Activated CD8-positive, alpha-beta memory T cell treated with anti-CD3 and anti-CD28 coated beads, Interleukin-2, amount 10 ng/mL, durations not matched to agents 7 days and 5 days (primary cell): ENCODE measurements around the gene DGAT2. TPM values are rescaled to one million over a fixed set of nuclear protein-coding genes. Genes with fewer than 3 reads are reported as not detected.
"Not testable (repeated sequence)": the region's sequence is repeated elsewhere in the genome, so short reads cannot be mapped to it uniquely, and the experiment has no call there.

Experiments used
- ATAC-seq: fragments of 150-1000 bp; cut with Tn5 transposase; one replicate; pipeline ENCODE4 v1.10.0; 2021; ENCODE audit warnings: moderate library complexity
- CTCF ChIA-PET: fragments of 350-600 bp; sonication (Branson Sonifier 250); formaldehyde crosslinking; loops from one replicate; lab custom pipeline; 2021; ENCODE audit warnings: antibody characterized with exemption; lab: Charles Lee
- DNase-seq: peaks from one replicate; pipeline ENCODE4 v3.0.0-alpha.2; 2020
- H3K27ac Mint-ChIP-seq: one replicate; pipeline ENCODE4 v1.8.0; 2021; ENCODE audit warnings: mild to moderate bottlenecking, mixed read lengths
- H3K27me3 Mint-ChIP-seq: one replicate; pipeline ENCODE4 v1.8.0; 2021; ENCODE audit warnings: mixed read lengths
- H3K36me3 Mint-ChIP-seq: one replicate; pipeline ENCODE4 v1.8.0; 2021; ENCODE audit warnings: mild to moderate bottlenecking, mixed read lengths
- H3K4me1 Mint-ChIP-seq: one replicate; pipeline ENCODE4 v1.8.0; 2021; ENCODE audit warnings: mixed read lengths
- H3K4me3 Mint-ChIP-seq: one replicate; pipeline ENCODE4 v1.8.0; 2021; ENCODE audit warnings: mild to moderate bottlenecking, moderate library complexity, mixed read lengths
- H3K9me3 Mint-ChIP-seq: one replicate; pipeline ENCODE4 v1.8.0; 2022; ENCODE audit warnings: low read depth, mixed read lengths
- total RNA-seq, 2 experiments: library from RNA; stranded (reverse); gene quantifications; one replicate each; pipeline ENCODE4 v1.2.3, GENCODE V29; 2021

Gene DGAT2
- total RNA-seq, 2 experiments from 2014 or later = 1.5 to 1.8 TPM

DNA sequence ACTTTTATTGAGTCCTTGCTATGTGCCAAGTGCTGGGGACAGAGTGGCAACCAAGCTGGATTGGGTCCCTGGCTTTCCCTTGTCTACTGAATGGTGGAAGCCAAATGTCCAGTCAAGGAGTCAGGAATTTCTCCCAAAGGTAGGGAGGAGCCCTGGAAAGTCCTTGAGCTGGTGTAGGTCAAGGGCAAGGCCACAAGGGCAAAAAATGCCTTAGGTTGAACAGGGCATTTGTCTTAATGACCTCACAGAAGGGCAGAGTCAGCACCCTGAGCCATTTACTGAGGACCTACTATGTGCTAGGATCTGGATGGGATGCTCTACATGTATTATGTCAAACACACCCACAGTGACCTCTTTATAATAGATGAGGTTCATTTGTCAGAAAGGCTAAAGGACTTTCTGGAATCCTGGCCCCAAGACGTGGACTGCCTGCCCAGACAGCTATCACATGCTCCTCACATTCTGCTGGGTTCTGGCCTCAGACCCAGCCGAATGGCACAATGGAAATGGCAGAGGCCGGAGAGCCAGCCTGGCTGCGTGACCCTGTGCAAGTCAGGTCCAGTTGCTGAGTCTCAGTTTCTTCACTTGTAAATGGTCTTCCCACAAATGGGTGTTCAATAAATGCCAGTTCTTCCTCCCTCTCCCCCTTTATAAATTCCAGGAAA lies 33.3 kb upstream of the DGAT2 start:
- CTCF ChIA-PET = interaction anchor here (0.9 kb wide), 1 partner anchor 29 kb away, joined by 3 read pairs; no protein-coding TSS in a partner anchor
- DNase-seq (no peak), ATAC-seq (no peak)
- H3K27ac Mint-ChIP-seq = no peak overlapping the region
- H3K36me3 Mint-ChIP-seq = no peaks in the 10 kb centered on the region
- H3K4me1 Mint-ChIP-seq = no peaks in the 10 kb centered on the region
- H3K27me3 Mint-ChIP-seq = peaks cover 18% of the 10 kb centered on the region
- H3K4me3 Mint-ChIP-seq = no peak overlapping the region
- H3K9me3 Mint-ChIP-seq = no peaks in the 10 kb centered on the region

DNA sequence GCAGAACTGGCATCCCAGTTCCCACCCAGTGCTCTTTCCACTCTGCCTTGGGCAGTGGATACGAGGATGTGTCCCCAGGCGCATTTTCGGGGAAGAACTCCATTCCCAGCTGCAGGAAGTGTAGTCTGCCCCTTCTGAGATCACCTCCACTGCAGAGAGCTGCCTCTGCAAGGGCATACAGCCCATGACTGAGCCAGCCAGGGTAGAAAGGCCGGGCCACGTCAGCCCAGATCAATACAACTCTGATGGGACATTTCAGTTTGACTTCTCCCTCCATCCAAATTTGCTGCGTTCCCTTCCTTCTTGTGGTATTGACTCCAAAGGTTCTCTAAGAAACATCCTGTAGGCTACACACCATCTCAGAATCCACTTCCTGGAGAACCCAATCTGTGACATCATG lies 31.3 kb upstream of the DGAT2 start:
- H3K36me3 Mint-ChIP-seq = no peaks in the 10 kb centered on the region
- H3K4me1 Mint-ChIP-seq = no peaks in the 10 kb centered on the region
- DNase-seq (no peak), ATAC-seq (no peak)
- no peaks in the 10 kb centered on the region for H3K9me3 Mint-ChIP-seq
- H3K27me3 Mint-ChIP-seq = peaks cover 22% of the 10 kb centered on the region
- H3K4me3 Mint-ChIP-seq = no peak overlapping the region
- H3K27ac Mint-ChIP-seq = no peak overlapping the region
- CTCF ChIA-PET = no interaction called here

DNA sequence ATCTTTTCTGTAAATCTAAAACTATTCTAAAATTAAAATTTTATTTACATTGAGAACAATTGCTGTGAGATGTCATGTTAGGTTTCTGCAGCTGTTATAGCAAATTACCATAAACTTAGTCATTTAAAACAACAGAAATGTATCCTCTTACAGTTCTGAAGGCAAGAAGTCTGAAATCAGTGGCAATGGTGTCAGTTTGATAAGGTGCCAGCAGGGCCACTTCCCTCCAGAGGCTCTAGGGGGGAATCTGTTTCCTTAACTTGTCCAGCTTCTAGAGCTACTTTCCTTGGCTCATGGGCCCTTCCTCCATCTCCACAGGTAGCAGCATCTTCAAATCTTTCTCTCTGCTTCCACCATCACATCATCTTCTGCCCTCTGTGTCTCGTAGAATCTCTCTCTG lies 27.9 kb upstream of the DGAT2 start:
- H3K27ac Mint-ChIP-seq = no peak overlapping the region
- no peaks in the 10 kb centered on the region for H3K9me3 Mint-ChIP-seq
- no peaks in the 10 kb centered on the region for H3K4me1 Mint-ChIP-seq
- H3K4me3 Mint-ChIP-seq = no peak overlapping the region
- ATAC-seq (no peak), DNase-seq (no peak)
- no peaks in the 10 kb centered on the region for H3K36me3 Mint-ChIP-seq
- CTCF ChIA-PET = interaction anchor here (0.8 kb wide), 1 partner anchor 23 kb away, joined by 3 read pairs; no protein-coding TSS in a partner anchor
- peaks cover 39% of the 10 kb centered on the region for H3K27me3 Mint-ChIP-seq

GRCh38 chr11:75743159-75743558 lies 25.4 kb upstream of the DGAT2 start:
- not testable (repeated sequence) for DNase-seq, H3K9me3 Mint-ChIP-seq, ATAC-seq, H3K36me3 Mint-ChIP-seq, H3K4me3 Mint-ChIP-seq, H3K27ac Mint-ChIP-seq, H3K4me1 Mint-ChIP-seq
- CTCF ChIA-PET = interaction anchor here (0.8 kb wide), 1 partner anchor 20 kb away, joined by 3 read pairs; no protein-coding TSS in a partner anchor
- peaks cover 38% of the 10 kb centered on the region for H3K27me3 Mint-ChIP-seq

DNA sequence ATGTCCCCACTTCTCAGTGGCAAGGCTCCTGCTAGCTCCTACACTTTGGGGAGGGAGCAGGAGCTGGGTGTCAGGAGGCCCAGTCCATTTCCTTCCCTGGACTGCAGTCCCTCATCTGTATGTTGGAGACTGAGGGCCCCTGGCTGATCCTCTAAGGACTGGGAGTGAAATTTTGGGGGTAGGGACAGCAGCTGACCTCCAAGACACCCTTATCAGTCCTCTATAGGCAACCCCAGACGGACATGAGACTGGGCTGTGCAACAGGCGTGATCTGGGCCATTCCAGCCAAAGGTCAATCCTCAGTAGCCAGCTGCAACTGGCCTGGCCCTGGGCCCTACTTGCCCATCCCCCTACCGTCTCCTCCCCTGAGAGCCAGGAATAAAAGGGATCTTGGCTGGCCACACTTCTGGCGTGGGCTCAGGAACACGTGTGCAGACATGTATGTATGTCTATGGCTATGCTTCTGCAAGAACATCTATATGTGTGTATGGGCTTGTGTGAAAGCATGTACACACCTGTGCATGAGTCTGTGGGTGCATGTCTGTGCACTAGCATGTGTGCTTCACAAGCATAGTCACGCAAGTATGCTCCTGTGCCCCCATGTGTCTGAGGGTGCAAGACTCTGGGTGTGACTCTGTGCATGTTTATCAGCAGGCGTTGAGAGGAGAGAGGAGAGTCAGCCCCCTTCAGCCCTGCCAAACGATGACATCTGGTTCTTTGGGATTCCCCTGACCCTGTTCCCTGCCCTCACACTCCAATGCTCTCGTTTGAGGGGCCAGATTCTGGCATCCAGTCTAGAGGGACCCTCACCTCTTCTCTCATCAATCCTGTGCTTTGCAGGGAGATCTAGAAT lies 24.6 kb upstream of the DGAT2 start:
- Mint-ChIP-seq H3K4me3 (no peak overlapping the region), H3K27ac (no peak overlapping the region), H3K4me1 (no peaks in the 10 kb centered on the region), H3K36me3 (no peaks in the 10 kb centered on the region), H3K27me3 (peaks cover 36% of the 10 kb centered on the region), H3K9me3 (no peaks in the 10 kb centered on the region)
- DNase-seq (no peak), ATAC-seq (no peak)
- CTCF ChIA-PET = interaction anchor here (1.4 kb wide), 1 partner anchor 408 kb away, joined by 3 read pairs; no protein-coding TSS in a partner anchor

- no peak for ATAC-seq
- H3K27me3 Mint-ChIP-seq = peaks cover 32% of the 10 kb centered on the region
These were observed 22.8 kb upstream of the DGAT2 start for GRCh38 chr11:75745807-75746206.

DNA sequence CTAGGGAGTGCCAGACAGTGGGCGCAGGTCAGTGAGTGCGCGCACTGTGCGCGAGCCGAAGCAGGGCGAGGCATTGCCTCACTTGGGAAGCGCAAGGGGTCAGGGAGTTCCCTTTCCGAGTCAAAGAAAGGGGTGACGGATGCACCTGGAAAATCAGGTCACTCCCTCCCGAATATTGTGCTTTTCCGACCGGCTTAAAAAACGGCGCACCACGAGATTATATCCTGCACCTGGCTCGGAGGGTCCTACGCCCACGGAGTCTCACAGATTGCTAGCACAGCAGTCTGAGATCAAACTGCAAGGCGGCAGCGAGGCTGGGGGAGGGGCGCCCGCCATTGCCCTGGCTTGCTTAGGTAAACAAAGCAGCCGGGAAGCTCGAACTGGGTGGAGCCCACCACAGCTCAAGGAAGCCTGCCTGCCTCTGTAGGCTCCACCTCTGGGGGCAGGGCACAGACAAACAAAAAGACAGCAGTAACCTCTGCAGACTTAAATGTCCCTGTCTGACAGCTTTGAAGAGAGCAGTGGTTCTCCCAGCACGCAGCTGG lies 19.8 kb upstream of the DGAT2 start:
- H3K36me3 Mint-ChIP-seq, H3K4me3 Mint-ChIP-seq, H3K9me3 Mint-ChIP-seq, H3K4me1 Mint-ChIP-seq, CTCF ChIA-PET, DNase-seq, ATAC-seq, H3K27ac Mint-ChIP-seq: not testable (repeated sequence)
- peaks cover 24% of the 10 kb centered on the region for H3K27me3 Mint-ChIP-seq

More at GRCh38 chr11:75745807-75746206, 22.8 kb upstream of the DGAT2 start:
- Mint-ChIP-seq H3K4me3 (no peak overlapping the region), H3K4me1 (no peaks in the 10 kb centered on the region), H3K9me3 (no peaks in the 10 kb centered on the region), H3K27ac (no peak overlapping the region), H3K36me3 (no peaks in the 10 kb centered on the region)
- DNase-seq = no peak
- CTCF ChIA-PET = no interaction called here

- H3K36me3 Mint-ChIP-seq, H3K9me3 Mint-ChIP-seq, CTCF ChIA-PET: not testable (repeated sequence)
These were observed 13.6 kb upstream of the DGAT2 start for GRCh38 chr11:75754933-75755332.

GRCh38 chr11:75757651-75758050 lies 10.9 kb upstream of the DGAT2 start:
- Mint-ChIP-seq H3K4me1 (peaks cover 4% of the 10 kb centered on the region), H3K27ac (no peak overlapping the region), H3K27me3 (peaks cover 15% of the 10 kb centered on the region), H3K9me3 (no peaks in the 10 kb centered on the region), H3K4me3 (no peak overlapping the region), H3K36me3 (no peaks in the 10 kb centered on the region)
- CTCF ChIA-PET = no interaction called here
- no peak for ATAC-seq
- DNase-seq = no peak

More at GRCh38 chr11:75754933-75755332, 13.6 kb upstream of the DGAT2 start:
- not testable (repeated sequence) for DNase-seq, H3K4me1 Mint-ChIP-seq, H3K4me3 Mint-ChIP-seq, ATAC-seq, H3K27ac Mint-ChIP-seq
- peaks cover 15% of the 10 kb centered on the region for H3K27me3 Mint-ChIP-seq

DNA sequence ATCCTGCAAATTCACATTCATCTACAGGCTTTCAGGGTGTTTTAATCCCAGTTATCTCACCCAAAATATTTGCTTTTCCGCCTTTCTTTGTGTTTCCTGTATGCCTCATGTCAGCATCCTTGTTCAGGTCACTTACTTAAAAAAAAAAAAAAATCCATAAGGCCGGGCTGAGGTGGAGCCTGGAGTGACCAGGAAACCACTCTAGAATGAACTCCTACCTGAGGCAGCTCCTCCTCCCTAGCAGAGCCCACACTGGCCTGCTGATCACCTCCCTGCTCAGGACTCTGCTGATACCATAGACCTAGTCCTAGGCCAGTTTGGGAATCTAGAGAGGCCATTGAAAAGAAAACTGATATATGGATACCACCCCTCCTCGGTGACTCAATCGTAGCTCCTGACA lies 8.7 kb upstream of the DGAT2 start:
- no peak overlapping the region for H3K27ac Mint-ChIP-seq
- CTCF ChIA-PET = interaction anchor here (0.8 to 1.7 kb wide), 2 partner anchors 43 to 169 kb away, joined by 3 to 5 read pairs; no protein-coding TSS in a partner anchor
- peaks cover 4% of the 10 kb centered on the region for H3K4me1 Mint-ChIP-seq
- H3K9me3 Mint-ChIP-seq = no peaks in the 10 kb centered on the region
- ATAC-seq (no peak), DNase-seq (no peak)
- no peaks in the 10 kb centered on the region for H3K36me3 Mint-ChIP-seq
- H3K4me3 Mint-ChIP-seq = no peak overlapping the region
- peaks cover 15% of the 10 kb centered on the region for H3K27me3 Mint-ChIP-seq

GRCh38 chr11:75760243-75760642 lies 8.3 kb upstream of the DGAT2 start:
- Mint-ChIP-seq H3K4me3 (no peak overlapping the region), H3K36me3 (no peaks in the 10 kb centered on the region), H3K27me3 (peaks cover 13% of the 10 kb centered on the region), H3K27ac (no peak overlapping the region), H3K9me3 (no peaks in the 10 kb centered on the region), H3K4me1 (peaks cover 2% of the 10 kb centered on the region)
- CTCF ChIA-PET = interaction anchor here (0.8 to 1.7 kb wide), 2 partner anchors 43 to 169 kb away, joined by 3 to 5 read pairs; no protein-coding TSS in a partner anchor
- ATAC-seq = no peak
- DNase-seq = no peak

DNA sequence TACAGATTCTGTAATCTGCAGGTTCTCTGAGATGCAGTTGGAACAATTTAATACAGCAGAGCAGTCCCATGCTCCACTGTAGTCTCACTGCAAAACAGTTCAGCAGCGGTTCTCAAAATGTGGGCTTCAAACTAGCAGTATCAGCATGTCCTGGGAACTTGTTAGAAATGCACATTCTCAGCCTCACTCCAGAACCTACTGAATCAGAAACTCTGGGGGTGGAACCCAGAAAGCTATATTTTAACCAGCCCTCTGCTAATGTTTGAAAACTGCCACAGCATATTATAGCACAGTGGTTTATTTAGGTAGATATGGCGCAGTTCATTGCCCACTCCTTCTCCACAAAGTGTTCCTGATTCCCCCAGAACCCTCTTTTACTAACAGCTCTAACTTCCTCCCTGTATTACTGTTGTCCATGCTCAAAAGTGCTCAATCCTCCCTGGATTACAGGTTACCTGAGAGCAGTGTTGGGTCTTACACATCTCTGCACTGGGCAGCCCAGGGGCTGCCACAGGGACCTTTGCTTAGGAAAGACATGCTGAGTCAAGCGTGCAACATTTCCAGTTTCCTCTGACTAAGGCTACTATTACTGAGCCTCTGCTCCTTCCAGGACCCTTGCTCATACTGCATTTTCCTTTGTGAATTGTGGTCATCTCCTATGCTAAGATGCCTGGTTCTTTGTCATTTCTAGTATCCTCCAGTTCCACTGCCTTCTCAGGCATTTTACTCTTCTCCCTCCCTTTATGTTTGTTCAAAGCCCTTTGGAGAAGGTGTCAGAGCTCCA lies 7.7 kb upstream of the DGAT2 start:
- CTCF ChIA-PET = interaction anchor here (0.5 to 1.7 kb wide), 3 partner anchors 42 to 391 kb away, joined by 3 to 5 read pairs (median 3); no protein-coding TSS in a partner anchor
- ATAC-seq = no peak
- H3K4me1 Mint-ChIP-seq = no peaks in the 10 kb centered on the region

DNA sequence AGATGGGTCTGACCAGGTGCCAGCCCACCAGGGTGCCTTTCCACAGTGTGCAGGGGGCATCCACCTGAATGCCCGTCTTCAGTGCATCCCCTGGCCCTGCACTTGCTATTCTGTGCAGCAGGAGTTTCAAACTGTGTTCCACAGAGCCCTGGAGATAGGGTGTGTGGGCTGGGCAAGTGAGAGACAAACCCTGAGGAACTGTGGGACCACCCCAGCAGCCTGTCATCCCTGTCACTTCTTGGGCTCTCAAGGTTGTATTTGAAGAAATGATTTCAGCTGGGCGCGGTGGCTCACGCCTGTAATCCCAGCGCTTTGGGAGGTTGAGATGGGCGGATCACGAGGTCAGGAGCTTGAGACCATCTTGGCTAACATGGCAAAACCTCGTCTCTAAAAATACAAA lies 6.4 kb upstream of the DGAT2 start:
- H3K27ac Mint-ChIP-seq = no peak overlapping the region
- peaks cover 9% of the 10 kb centered on the region for H3K4me1 Mint-ChIP-seq
- CTCF ChIA-PET = no interaction called here
- no peaks in the 10 kb centered on the region for H3K36me3 Mint-ChIP-seq
- H3K9me3 Mint-ChIP-seq = no peaks in the 10 kb centered on the region
- H3K4me3 Mint-ChIP-seq = no peak overlapping the region
- DNase-seq = no peak
- ATAC-seq = no peak
- peaks cover under 1% of the 10 kb centered on the region for H3K27me3 Mint-ChIP-seq

More for the DNA sequence above, 7.7 kb upstream of the DGAT2 start:
- DNase-seq = no peak
- no peak overlapping the region for H3K27ac Mint-ChIP-seq
- no peaks in the 10 kb centered on the region for H3K9me3 Mint-ChIP-seq
- no peak overlapping the region for H3K4me3 Mint-ChIP-seq
- peaks cover 7% of the 10 kb centered on the region for H3K27me3 Mint-ChIP-seq
- no peaks in the 10 kb centered on the region for H3K36me3 Mint-ChIP-seq
